ENCODE results near the gene KCNH4. TPM values are rescaled to one million over a fixed set of nuclear protein-coding genes. Genes with fewer than 3 reads are reported as not detected.

KCNH4 gene
- total and polyA plus RNA-seq, 2 of the 13 experiments (the other 11 are each of a cell fraction or from before 2014, with no cell fraction given), result 0.01 to 0.09 TPM

GRCh38 chr17:42135664-42136653 lies 45.0 kb downstream of the KCNH4 start (continued):
- no peak for TF ChIP-seq ZNF3 (CRISPR knock-in tag; IDR thresholded peaks at IDR 0.05)
- no peak for TF ChIP-seq CEBPZ (IDR thresholded peaks at IDR 0.05; ENCODE audit: low read length)
- TF ChIP-seq ZBTB33 (CRISPR knock-in tag; IDR thresholded peaks at IDR 0.05), result peak; percentile 29; the same call in 1 of the 2 replicates
- no peak for TF ChIP-seq KAT7 (CRISPR knock-in tag; IDR thresholded peaks at IDR 0.05; ENCODE audit: borderline replicate concordance)
- TF ChIP-seq ZBTB34 (CRISPR knock-in tag; IDR thresholded peaks at IDR 0.05), result no peak
- no peak for TF ChIP-seq FUBP1 (CRISPR knock-in tag; IDR thresholded peaks at IDR 0.05; ENCODE audit: borderline replicate concordance)
- TF ChIP-seq ZNF672 (CRISPR knock-in tag; IDR thresholded peaks at IDR 0.05), result no peak
- no peak for TF ChIP-seq NFE2L1 (CRISPR knock-in tag; IDR thresholded peaks at IDR 0.05; ENCODE audit: borderline replicate concordance)
- no peak for TF ChIP-seq ZNF263 (CRISPR knock-in tag; IDR thresholded peaks at IDR 0.05)
- no peak for TF ChIP-seq EHMT2 (IDR thresholded peaks at IDR 0.05; ENCODE audit: borderline replicate concordance, low read depth, low read length)
- TF ChIP-seq ZNF883 (CRISPR knock-in tag; IDR thresholded peaks at IDR 0.05; ENCODE audit: not compliant biosample characterization), result no peak
- TF ChIP-seq IKZF4 (CRISPR knock-in tag; IDR thresholded peaks at IDR 0.05; ENCODE audit: borderline replicate concordance, low read depth, not compliant biosample characterization), result no peak
- no peak for TF ChIP-seq RBFOX2 (IDR thresholded peaks at IDR 0.05; ENCODE audit: low read depth, low read length)
- TF ChIP-seq CENPX (CRISPR knock-in tag; IDR thresholded peaks at IDR 0.05), result no peak
- TF ChIP-seq ZNF770 (CRISPR knock-in tag; IDR thresholded peaks at IDR 0.05), result peak; percentile 51; the same call in 1 of the 2 replicates

All from HepG2 (cell line).